HEK293 (cell line): ENCODE results near the gene ANKRD33.

ENCODE experiments used
- CTCF ChIP-seq: fragments of 450-650 bp; formaldehyde crosslinking; IDR thresholded peaks from 2 replicates; pipeline ENCODE4 v1.5.1; 2016; ENCODE audit warnings: missing biosample characterization, missing genetic modification characterization
- HOXD13 ChIP-seq: sonication (generic); formaldehyde crosslinking; IDR thresholded peaks from 2 replicates; pipeline ENCODE4 v1.8.0; 2022; ENCODE audit warnings: missing genetic modification reagents, borderline replicate concordance
- MYNN ChIP-seq: fragments of 450-650 bp; formaldehyde crosslinking; IDR thresholded peaks from 2 replicates; pipeline ENCODE4 v1.5.1; 2016; ENCODE audit warnings: missing biosample characterization, missing genetic modification characterization, borderline replicate concordance
- PRDM1 ChIP-seq: fragments of 450-650 bp; formaldehyde crosslinking; IDR thresholded peaks from 2 replicates; pipeline ENCODE4; 2016; ENCODE audit warnings: missing biosample characterization, missing genetic modification characterization
- REST ChIP-seq: fragments of 450-650 bp; formaldehyde crosslinking; IDR thresholded peaks from 2 replicates; pipeline ENCODE4 v1.5.1; 2016; ENCODE audit warnings: missing biosample characterization, missing genetic modification characterization
- SETDB1 ChIP-seq: IDR thresholded peaks from one replicate; pipeline ENCODE4 v1.6.1; 2017; ENCODE audit warnings: mild to moderate bottlenecking, low read length, moderate library complexity, mixed read lengths; ENCODE audit not compliant: insufficient read length
- TCF7L2 ChIP-seq: IDR thresholded peaks from 2 replicates; pipeline ENCODE4 v1.6.1; 2011; ENCODE audit warnings: low read depth, mild to moderate bottlenecking, inconsistent platforms, low read length, moderate library complexity, borderline replicate concordance
- ZBTB21 ChIP-seq: fragments of 450-650 bp; formaldehyde crosslinking; IDR thresholded peaks from 2 replicates; pipeline ENCODE4 v1.5.1; 2017; ENCODE audit warnings: missing biosample characterization, missing genetic modification characterization
- ZNF274 ChIP-seq, 2 experiments: fragments of 200-500 bp in 1 of 2; fragments of 450-650 bp in 1 of 2; sonication (Bioruptor generic) in 1 of 2; formaldehyde crosslinking in 1 of 2; IDR thresholded peaks; 2 replicates each; pipeline versions ENCODE4 v1.5.1 to v1.6.1; 2014 to 2016; ENCODE audit warnings: borderline replicate concordance in 1 of 2, inconsistent platforms in 1 of 2, low read length in 1 of 2, missing biosample characterization in 1 of 2, missing genetic modification characterization in 1 of 2
- ZNF660 ChIP-seq: fragments of 450-650 bp; IDR thresholded peaks from 2 replicates; pipeline ENCODE4 v1.5.1; 2018; ENCODE audit warnings: missing biosample characterization, mild to moderate bottlenecking, missing genetic modification characterization
- TF ChIP-seq, protein P1 (sequence below): fragments of 450-650 bp; formaldehyde crosslinking; IDR thresholded peaks from 2 replicates; pipeline ENCODE4 v1.5.1; 2016; ENCODE audit warnings: missing biosample characterization, missing genetic modification characterization

- TF ChIP-seq MYNN (tag by site-specific recombination) = no peak
- TF ChIP-seq ZBTB21 (tag by site-specific recombination) = no peak
- TF ChIP-seq PRDM1 (tag by site-specific recombination) = no peak
- TF ChIP-seq HOXD13 = no peak
- TF ChIP-seq ZNF660 (tag by site-specific recombination) = no peak
- no peak for TF ChIP-seq ZNF274 (IDR thresholded peaks at IDR 0.05; ENCODE audit: low read length)
- no peak for TF ChIP-seq ZNF274 (tag by site-specific recombination; IDR thresholded peaks at IDR 0.05; ENCODE audit: borderline replicate concordance)
- TF ChIP-seq, protein P1, sequence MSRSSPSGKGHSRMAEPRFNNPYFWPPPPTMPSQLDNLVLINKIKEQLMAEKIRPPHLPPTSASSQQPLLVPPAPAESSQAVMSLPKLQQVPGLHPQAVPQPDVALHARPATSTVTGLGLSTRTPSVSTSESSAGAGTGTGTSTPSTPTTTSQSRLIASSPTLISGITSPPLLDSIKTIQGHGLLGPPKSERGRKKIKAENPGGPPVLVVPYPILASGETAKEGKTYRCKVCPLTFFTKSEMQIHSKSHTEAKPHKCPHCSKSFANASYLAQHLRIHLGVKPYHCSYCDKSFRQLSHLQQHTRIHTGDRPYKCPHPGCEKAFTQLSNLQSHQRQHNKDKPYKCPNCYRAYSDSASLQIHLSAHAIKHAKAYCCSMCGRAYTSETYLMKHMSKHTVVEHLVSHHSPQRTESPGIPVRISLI (tag by site-specific recombination) = no peak
- TF ChIP-seq TCF7L2 = no peak
- TF ChIP-seq CTCF = no peak
- TF ChIP-seq REST = no peak
- no peak for TF ChIP-seq SETDB1
Measured at GRCh38 chr12:51915003-51915625, 27.2 kb downstream of the ANKRD33 start.
